ENCODE data around the gene BMP8A. TPM values are rescaled to one million over a fixed set of nuclear protein-coding genes. Genes with fewer than 3 reads are reported as not detected.
"Not testable (repeated sequence)": the region's sequence is repeated elsewhere in the genome, so short reads cannot be mapped to it uniquely, and the experiment has no call there.

The BMP8A gene
- polyA plus RNA-seq, 2 of the 4 experiments (the other 2 are of a cell fraction): 0.13 TPM; not detected in 1

DNA sequence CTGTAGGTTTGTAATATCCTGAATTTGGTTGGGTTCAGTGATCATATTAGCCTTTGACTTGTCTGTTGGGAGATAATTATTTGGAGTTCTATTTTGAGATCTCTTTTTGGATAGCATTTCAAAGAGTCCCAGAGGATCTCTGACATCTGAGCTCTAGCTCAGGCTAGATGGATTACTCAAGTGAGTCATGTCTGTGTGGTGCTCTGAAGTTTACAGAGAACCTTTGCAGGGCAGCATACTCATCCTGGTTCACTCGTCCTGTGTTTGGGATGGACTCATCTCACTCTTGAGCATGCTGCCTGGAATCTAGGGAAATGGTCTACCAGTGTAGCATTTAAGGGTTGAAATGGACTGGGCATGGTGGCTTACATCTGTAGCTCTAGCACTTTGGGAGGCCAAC, 29.4 kb upstream of the BMP8A start:
- ChIA-PET CTCF (interaction anchor here (0.6 to 1.2 kb wide), 2 partner anchors 77 to 82 kb away, joined by 3 read pairs; no protein-coding TSS in a partner anchor), POLR2A (no interaction called here)
- H3K27ac ChIP-seq: no peak overlapping the region
- no peak overlapping the region for H3K4me2 ChIP-seq
- TF ChIP-seq POLR2AphosphoS2 (conservative IDR thresholded peaks at IDR 0.05; ENCODE audit: low read length): no peak
- no peaks in the 10 kb centered on the region for H3K9me3 ChIP-seq
- no peak overlapping the region for H3K4me3 ChIP-seq
- FAIRE-seq: no peak
- 73% methylated on average over 1 of the region's 1 CpG for WGBS (ENCODE audit: missing lambda C conversion rate)
- ATAC-seq: no peak
- no peaks in the 10 kb centered on the region for H3K4me1 ChIP-seq
- DNase-seq (ENCODE audit: low read depth in 1 of 2, low spot score in 1 of 2): no peak

GRCh38 chr1:39466413-39467107, 24.9 kb upstream of the BMP8A start:
- WGBS (ENCODE audit: missing lambda C conversion rate): 89% methylated on average over 3 of the region's 3 CpGs
- ChIA-PET CTCF (no interaction called here), POLR2A (no interaction called here)
- TF ChIP-seq CHD2 (IDR thresholded peaks at IDR 0.05; ENCODE audit: low read length, partially characterized antibody) (no peak), HDAC2 (IDR thresholded peaks at IDR 0.05) (no peak), CBX8 (IDR thresholded peaks at IDR 0.05) (no peak), RARB (CRISPR knock-in tag; IDR thresholded peaks at IDR 0.05) (no peak), BCL3 (IDR thresholded peaks at IDR 0.05) (no peak), EHF (CRISPR knock-in tag; IDR thresholded peaks at IDR 0.05) (no peak), CEBPB (IDR thresholded peaks at IDR 0.05) (no peak), ELK1 (IDR thresholded peaks at IDR 0.05; ENCODE audit: low read depth, low read length) (no peak), NPAS2 (CRISPR knock-in tag; IDR thresholded peaks at IDR 0.05; ENCODE audit: borderline replicate concordance) (no peak), KDM5A (IDR thresholded peaks at IDR 0.05) (no peak), FOXS1 (CRISPR knock-in tag; IDR thresholded peaks at IDR 0.05) (no peak)
- TF ChIP-seq, protein P1, sequence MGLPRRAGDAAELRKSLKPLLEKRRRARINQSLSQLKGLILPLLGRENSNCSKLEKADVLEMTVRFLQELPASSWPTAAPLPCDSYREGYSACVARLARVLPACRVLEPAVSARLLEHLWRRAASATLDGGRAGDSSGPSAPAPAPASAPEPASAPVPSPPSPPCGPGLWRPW (IDR thresholded peaks at IDR 0.05): no peak
- TF ChIP-seq, protein P2, sequence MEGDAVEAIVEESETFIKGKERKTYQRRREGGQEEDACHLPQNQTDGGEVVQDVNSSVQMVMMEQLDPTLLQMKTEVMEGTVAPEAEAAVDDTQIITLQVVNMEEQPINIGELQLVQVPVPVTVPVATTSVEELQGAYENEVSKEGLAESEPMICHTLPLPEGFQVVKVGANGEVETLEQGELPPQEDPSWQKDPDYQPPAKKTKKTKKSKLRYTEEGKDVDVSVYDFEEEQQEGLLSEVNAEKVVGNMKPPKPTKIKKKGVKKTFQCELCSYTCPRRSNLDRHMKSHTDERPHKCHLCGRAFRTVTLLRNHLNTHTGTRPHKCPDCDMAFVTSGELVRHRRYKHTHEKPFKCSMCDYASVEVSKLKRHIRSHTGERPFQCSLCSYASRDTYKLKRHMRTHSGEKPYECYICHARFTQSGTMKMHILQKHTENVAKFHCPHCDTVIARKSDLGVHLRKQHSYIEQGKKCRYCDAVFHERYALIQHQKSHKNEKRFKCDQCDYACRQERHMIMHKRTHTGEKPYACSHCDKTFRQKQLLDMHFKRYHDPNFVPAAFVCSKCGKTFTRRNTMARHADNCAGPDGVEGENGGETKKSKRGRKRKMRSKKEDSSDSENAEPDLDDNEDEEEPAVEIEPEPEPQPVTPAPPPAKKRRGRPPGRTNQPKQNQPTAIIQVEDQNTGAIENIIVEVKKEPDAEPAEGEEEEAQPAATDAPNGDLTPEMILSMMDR (IDR thresholded peaks at IDR 0.05): no peak
- TF ChIP-seq, protein P3, sequence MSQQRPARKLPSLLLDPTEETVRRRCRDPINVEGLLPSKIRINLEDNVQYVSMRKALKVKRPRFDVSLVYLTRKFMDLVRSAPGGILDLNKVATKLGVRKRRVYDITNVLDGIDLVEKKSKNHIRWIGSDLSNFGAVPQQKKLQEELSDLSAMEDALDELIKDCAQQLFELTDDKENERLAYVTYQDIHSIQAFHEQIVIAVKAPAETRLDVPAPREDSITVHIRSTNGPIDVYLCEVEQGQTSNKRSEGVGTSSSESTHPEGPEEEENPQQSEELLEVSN (IDR thresholded peaks at IDR 0.05; ENCODE audit: borderline replicate concordance, low read depth): no peak
- Histone ChIP-seq H3K4me2 (no peak overlapping the region), H3K4me1 (no peaks in the 10 kb centered on the region), H3K9me3 (no peaks in the 10 kb centered on the region), H3K27ac (no peak overlapping the region), H3K4me3 (no peak overlapping the region)
- DNase-seq (ENCODE audit: low read depth in 1 of 2, low spot score in 1 of 2) (no peak), FAIRE-seq (no peak), ATAC-seq (no peak)

DNA sequence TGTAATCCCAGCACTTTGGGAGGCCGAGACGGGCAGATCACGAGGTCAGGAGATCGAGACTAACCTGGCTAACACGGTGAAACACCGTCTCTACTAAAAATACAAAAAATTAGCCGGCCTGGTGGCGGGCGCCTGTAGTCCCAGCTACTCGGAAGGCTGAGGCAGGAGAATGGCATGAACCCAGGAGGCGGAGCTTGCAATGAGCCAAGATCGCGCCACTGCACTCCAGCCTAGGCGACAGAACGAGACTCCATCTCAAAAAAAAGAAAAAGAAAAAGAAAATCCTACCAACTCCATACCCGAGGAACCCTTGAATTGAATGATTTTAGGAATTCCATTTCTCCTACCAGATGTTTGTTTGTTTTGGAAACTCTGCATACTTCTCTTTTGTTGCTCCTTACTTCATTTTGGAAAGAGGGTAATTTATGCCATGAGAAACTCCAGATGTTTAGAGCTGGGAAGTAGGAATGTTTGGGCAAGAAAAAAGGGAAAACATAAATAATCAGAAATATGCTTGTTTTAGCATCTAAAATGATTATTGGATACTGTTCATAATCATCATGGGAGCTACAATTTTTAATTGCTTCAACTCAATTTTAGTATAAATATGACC, 24.2 kb upstream of the BMP8A start:
- H3K4me3 ChIP-seq; H3K27ac ChIP-seq; FAIRE-seq; H3K4me2 ChIP-seq; DNase-seq (ENCODE audit: low read depth in 1 of 2, low spot score in 1 of 2); H3K9me3 ChIP-seq; POLR2A ChIA-PET; ATAC-seq; H3K4me1 ChIP-seq: not testable (repeated sequence)
- CTCF ChIA-PET: interaction anchor here (1.9 kb wide), 1 partner anchor 72 kb away, joined by 6 read pairs; no protein-coding TSS in a partner anchor
- 96% methylated on average over 16 of the region's 16 CpGs for WGBS (ENCODE audit: missing lambda C conversion rate)
